ENCODE data around the gene TGM3.
A peak's percentile ranks its signal among the peaks of the same experiment; 100 is the strongest.
"Not testable (repeated sequence)": the region's sequence is repeated elsewhere in the genome, so short reads cannot be mapped to it uniquely, and the experiment has no call there.

The TGM3 gene

GRCh38 chr20:2264118-2264517, 31.7 kb upstream of the TGM3 start:
- no peak overlapping the region for H2BK120ac ChIP-seq (ENCODE audit: low read depth, low read length)
- H3K18ac ChIP-seq (ENCODE audit: low read length), result peak overlapping the region; percentile 76
- no peak overlapping the region for H2AK5ac ChIP-seq (ENCODE audit: low read depth, low read length)
- no peak overlapping the region for H3K23ac ChIP-seq (ENCODE audit: low read depth, low read length, poor library complexity)
- H3K4ac ChIP-seq (ENCODE audit: low read length), result no peak overlapping the region
- H2BK5ac ChIP-seq (ENCODE audit: low read length), result no peak overlapping the region
- no peaks in the 10 kb centered on the region for H3K9me3 ChIP-seq (replicated peaks in 1 of 2; ENCODE audit: control insufficient read depth in 2 of 2, insufficient read depth in 1 of 2, low read depth in 1 of 2, low read length in 2 of 2)
- H3K36me3 ChIP-seq (replicated peaks in 1 of 2; ENCODE audit: control insufficient read depth in 2 of 2, insufficient read depth in 2 of 2, low read length in 2 of 2), result no peaks in the 10 kb centered on the region
- no peaks in the 10 kb centered on the region for H3K79me1 ChIP-seq (ENCODE audit: low read depth, low read length)
- H4K8ac ChIP-seq (ENCODE audit: low read depth, low read length), result no peak overlapping the region
- H3K9ac ChIP-seq (ENCODE audit: low read depth, low read length, poor library complexity), result peak overlapping the region; percentile 60
- H2AFZ ChIP-seq (ENCODE audit: low read length), result no peak overlapping the region
- no peak overlapping the region for H3K27ac ChIP-seq (replicated peaks; ENCODE audit: low read length)
- H3K14ac ChIP-seq (ENCODE audit: low read length), result no peak overlapping the region
- H3K4me1 ChIP-seq (ENCODE audit: control insufficient read depth in 2 of 2, insufficient read depth in 1 of 2, low read depth in 1 of 2, low read length in 2 of 2), result peaks cover 6 to 7% of the 10 kb centered on the region in 2 donors
- no CpG with 5 or more reads among the region's 3 CpGs for WGBS, 2 donors (ENCODE audit: extremely low coverage in 2 of 2, insufficient read length in 2 of 2, insufficient replicate concordance in 1 of 2)
- H3K4me2 ChIP-seq (ENCODE audit: insufficient read depth, low read length, poor library complexity, severe bottlenecking), result peak overlapping the region; percentile 45
- H4K91ac ChIP-seq (ENCODE audit: low read depth, low read length, poor library complexity), result no peak overlapping the region
- no peak overlapping the region for H2BK15ac ChIP-seq (ENCODE audit: low read length)
- no peak overlapping the region for H3K4me3 ChIP-seq (ENCODE audit: low read length in 2 of 2)
- H2BK12ac ChIP-seq (ENCODE audit: low read length), result no peak overlapping the region
- no peak for DNase-seq (ENCODE audit: low spot score)
- H3K27me3 ChIP-seq (ENCODE audit: control insufficient read depth in 3 of 3, insufficient read depth in 3 of 3, low read depth in 1 of 3, low read length in 3 of 3), result no peaks in the 10 kb centered on the region

- H3K18ac ChIP-seq (ENCODE audit: low read length), result peak overlapping the region; percentile 76
- peak overlapping the region; percentile 61 for H2AFZ ChIP-seq (ENCODE audit: low read length)
- not testable (repeated sequence) for H3K27ac ChIP-seq (replicated peaks; ENCODE audit: low read length); H2BK12ac ChIP-seq (ENCODE audit: low read length); H4K8ac ChIP-seq (ENCODE audit: low read depth, low read length); DNase-seq (ENCODE audit: low spot score); H2AK5ac ChIP-seq (ENCODE audit: low read depth, low read length); H2BK5ac ChIP-seq (ENCODE audit: low read length); H3K14ac ChIP-seq (ENCODE audit: low read length); H4K91ac ChIP-seq (ENCODE audit: low read depth, low read length, poor library complexity); H3K4ac ChIP-seq (ENCODE audit: low read length); H2BK15ac ChIP-seq (ENCODE audit: low read length); H3K23ac ChIP-seq (ENCODE audit: low read depth, low read length, poor library complexity); H3K36me3 ChIP-seq (replicated peaks in 1 of 2; ENCODE audit: control insufficient read depth in 2 of 2, insufficient read depth in 2 of 2, low read length in 2 of 2); H3K4me1 ChIP-seq (ENCODE audit: control insufficient read depth in 2 of 2, insufficient read depth in 1 of 2, low read depth in 1 of 2, low read length in 2 of 2); H3K79me1 ChIP-seq (ENCODE audit: low read depth, low read length); H3K9me3 ChIP-seq (replicated peaks in 1 of 2; ENCODE audit: control insufficient read depth in 2 of 2, insufficient read depth in 1 of 2, low read depth in 1 of 2, low read length in 2 of 2); H3K27me3 ChIP-seq (ENCODE audit: control insufficient read depth in 3 of 3, insufficient read depth in 3 of 3, low read depth in 1 of 3, low read length in 3 of 3); H3K4me3 ChIP-seq (ENCODE audit: low read length in 2 of 2); H2BK120ac ChIP-seq (ENCODE audit: low read depth, low read length)
- peak overlapping the region; percentile 60 for H3K9ac ChIP-seq (ENCODE audit: low read depth, low read length, poor library complexity)
- peak overlapping the region; percentile 45 for H3K4me2 ChIP-seq (ENCODE audit: insufficient read depth, low read length, poor library complexity, severe bottlenecking)
- WGBS, 2 donors (ENCODE audit: extremely low coverage in 2 of 2, insufficient read length in 2 of 2, insufficient replicate concordance in 1 of 2), result no CpG with 5 or more reads among the region's 12 CpGs
Observed at GRCh38 chr20:2264621-2265374, 31.0 kb upstream of the TGM3 start.

GRCh38 chr20:2273634-2274302, 22.0 kb upstream of the TGM3 start:
- no peak overlapping the region for H4K91ac ChIP-seq (ENCODE audit: low read depth, low read length, poor library complexity)
- H3K36me3 ChIP-seq (replicated peaks in 1 of 2; ENCODE audit: control insufficient read depth in 2 of 2, insufficient read depth in 2 of 2, low read length in 2 of 2), result no peaks in the 10 kb centered on the region
- H3K27ac ChIP-seq (replicated peaks; ENCODE audit: low read length), result no peak overlapping the region
- no peak overlapping the region for H4K8ac ChIP-seq (ENCODE audit: low read depth, low read length)
- H3K9me3 ChIP-seq (replicated peaks in 1 of 2; ENCODE audit: control insufficient read depth in 2 of 2, insufficient read depth in 1 of 2, low read depth in 1 of 2, low read length in 2 of 2), result no peaks in the 10 kb centered on the region
- no peak overlapping the region for H3K9ac ChIP-seq (ENCODE audit: low read depth, low read length, poor library complexity)
- H3K79me1 ChIP-seq (ENCODE audit: low read depth, low read length), result no peaks in the 10 kb centered on the region
- H3K23ac ChIP-seq (ENCODE audit: low read depth, low read length, poor library complexity), result no peak overlapping the region
- peaks cover 0 to 2% of the 10 kb centered on the region in 2 donors for H3K4me1 ChIP-seq (ENCODE audit: control insufficient read depth in 2 of 2, insufficient read depth in 1 of 2, low read depth in 1 of 2, low read length in 2 of 2)
- no peak overlapping the region for H3K4me3 ChIP-seq (ENCODE audit: low read length in 2 of 2)
- no peak overlapping the region for H2BK15ac ChIP-seq (ENCODE audit: low read length)
- H2BK120ac ChIP-seq (ENCODE audit: low read depth, low read length), result no peak overlapping the region
- no peak overlapping the region for H2BK5ac ChIP-seq (ENCODE audit: low read length)
- H2BK12ac ChIP-seq (ENCODE audit: low read length), result no peak overlapping the region
- no peak for DNase-seq (ENCODE audit: low spot score)
- H2AK5ac ChIP-seq (ENCODE audit: low read depth, low read length), result no peak overlapping the region
- H3K18ac ChIP-seq (ENCODE audit: low read length), result no peak overlapping the region
- peaks cover 0 to under 1% (median 0%) of the 10 kb centered on the region in 3 experiments for H3K27me3 ChIP-seq (ENCODE audit: control insufficient read depth in 3 of 3, insufficient read depth in 3 of 3, low read depth in 1 of 3, low read length in 3 of 3)
- H3K4me2 ChIP-seq (ENCODE audit: insufficient read depth, low read length, poor library complexity, severe bottlenecking), result no peak overlapping the region
- H2AFZ ChIP-seq (ENCODE audit: low read length), result no peak overlapping the region
- H3K14ac ChIP-seq (ENCODE audit: low read length), result no peak overlapping the region
- no peak overlapping the region for H3K4ac ChIP-seq (ENCODE audit: low read length)
- WGBS, 2 donors (ENCODE audit: extremely low coverage in 2 of 2, insufficient read length in 2 of 2, insufficient replicate concordance in 1 of 2), result no CpG with 5 or more reads among the region's 7 CpGs

GRCh38 chr20:2276015-2276414, 19.8 kb upstream of the TGM3 start:
- Histone ChIP-seq H3K4me1 (ENCODE audit: control insufficient read depth in 2 of 2, insufficient read depth in 1 of 2, low read depth in 1 of 2, low read length in 2 of 2) (peaks cover 0 to 2% of the 10 kb centered on the region in 2 donors), H3K23ac (ENCODE audit: low read depth, low read length, poor library complexity) (no peak overlapping the region), H3K4me3 (ENCODE audit: low read length in 2 of 2) (no peak overlapping the region), H2BK5ac (ENCODE audit: low read length) (no peak overlapping the region), H4K8ac (ENCODE audit: low read depth, low read length) (no peak overlapping the region), H3K36me3 (replicated peaks in 1 of 2; ENCODE audit: control insufficient read depth in 2 of 2, insufficient read depth in 2 of 2, low read length in 2 of 2) (no peaks in the 10 kb centered on the region), H2AK5ac (ENCODE audit: low read depth, low read length) (no peak overlapping the region), H3K18ac (ENCODE audit: low read length) (no peak overlapping the region), H2BK15ac (ENCODE audit: low read length) (no peak overlapping the region), H3K14ac (ENCODE audit: low read length) (no peak overlapping the region), H3K9ac (ENCODE audit: low read depth, low read length, poor library complexity) (no peak overlapping the region), H3K4ac (ENCODE audit: low read length) (no peak overlapping the region), H3K79me1 (ENCODE audit: low read depth, low read length) (no peaks in the 10 kb centered on the region), H2BK12ac (ENCODE audit: low read length) (no peak overlapping the region), H3K27ac (replicated peaks; ENCODE audit: low read length) (no peak overlapping the region), H2AFZ (ENCODE audit: low read length) (no peak overlapping the region), H3K27me3 (ENCODE audit: control insufficient read depth in 3 of 3, insufficient read depth in 3 of 3, low read depth in 1 of 3, low read length in 3 of 3) (peaks cover 0 to 3% (median 0%) of the 10 kb centered on the region in 3 experiments), H3K9me3 (replicated peaks in 1 of 2; ENCODE audit: control insufficient read depth in 2 of 2, insufficient read depth in 1 of 2, low read depth in 1 of 2, low read length in 2 of 2) (peaks cover 0 to 4% of the 10 kb centered on the region in 2 donors), H3K4me2 (ENCODE audit: insufficient read depth, low read length, poor library complexity, severe bottlenecking) (no peak overlapping the region), H2BK120ac (ENCODE audit: low read depth, low read length) (no peak overlapping the region), H4K91ac (ENCODE audit: low read depth, low read length, poor library complexity) (no peak overlapping the region)
- DNase-seq (ENCODE audit: low spot score), result no peak
- no CpG with 5 or more reads among the region's 1 CpG for WGBS, 2 donors (ENCODE audit: extremely low coverage in 2 of 2, insufficient read length in 2 of 2, insufficient replicate concordance in 1 of 2)
